Keratinocyte (primary cell): ENCODE data around the gene SLC23A2. TPM values are rescaled to one million over a fixed set of nuclear protein-coding genes. Genes with fewer than 3 reads are reported as not detected.

Experiments used
- DNase-seq: peaks from one replicate; pipeline ENCODE4 v3.0.0-alpha.2; 2011; ENCODE audit warnings: low read depth, missing footprints, low spot score
- FAIRE-seq: peaks from 2 replicates; lab custom pipeline; 2011; peaks lifted over from hg19 to GRCh38; lab: Jason Lieb, UNC
- H2AFZ ChIP-seq: 2 replicates; pipeline ENCODE4 v1.6.0; 2012; ENCODE audit warnings: low read length, control low read depth, inconsistent platforms; ENCODE audit not compliant: control insufficient read depth
- H3K27ac ChIP-seq: 2 replicates; pipeline ENCODE4 v1.5.1; 2011; ENCODE audit warnings: low read length; ENCODE audit not compliant: control insufficient read depth, insufficient read depth
- H3K27me3 ChIP-seq: 3 replicates; pipeline ENCODE4 v1.6.0; 2011; ENCODE audit warnings: low read length; ENCODE audit not compliant: control insufficient read depth, insufficient read depth; ENCODE audit errors: extremely low read depth
- H3K36me3 ChIP-seq, 2 experiments: 2 replicates in 1 of 2; 3 replicates in 1 of 2; pipeline ENCODE4 v1.5.1; 2011; ENCODE audit warnings: low read length in 2 of 2, mild to moderate bottlenecking in 1 of 2; ENCODE audit not compliant: control insufficient read depth in 2 of 2, insufficient read depth in 2 of 2; ENCODE audit errors: extremely low read depth in 1 of 2
- H3K4me1 ChIP-seq: 3 replicates; pipeline ENCODE4 v1.5.1; 2011; ENCODE audit warnings: low read length; ENCODE audit not compliant: control insufficient read depth, insufficient read depth; ENCODE audit errors: extremely low read depth
- H3K4me2 ChIP-seq: 3 replicates; pipeline ENCODE4 v1.6.0; 2011; ENCODE audit warnings: low read depth, low read length; ENCODE audit not compliant: control insufficient read depth, insufficient read depth; ENCODE audit errors: extremely low read depth
- H3K4me3 ChIP-seq, 3 experiments: fragments of 200-600 bp in 1 of 3; sonication (generic) in 1 of 3; 2 replicates in 2 of 3; 3 replicates in 1 of 3; pipeline ENCODE4 v1.5.1; 2011 to 2016; ENCODE audit warnings: low read length in 3 of 3, mild to moderate bottlenecking in 3 of 3, control low read depth in 2 of 3, inconsistent platforms in 1 of 3, low read depth in 1 of 3, mixed read lengths in 1 of 3, mixed run types in 1 of 3, moderate library complexity in 1 of 3; ENCODE audit not compliant: control insufficient read depth in 2 of 3, insufficient read depth in 2 of 3; ENCODE audit errors: extremely low read depth in 1 of 3
- H3K79me2 ChIP-seq: 2 replicates; pipeline ENCODE4 v1.6.0; 2012; ENCODE audit warnings: low read length; ENCODE audit not compliant: control insufficient read depth, insufficient read depth
- H3K9ac ChIP-seq: 3 replicates; pipeline ENCODE4 v1.6.0; 2011; ENCODE audit warnings: low read length; ENCODE audit not compliant: control insufficient read depth, insufficient read depth; ENCODE audit errors: extremely low read depth
- H3K9me1 ChIP-seq: 3 replicates; pipeline ENCODE4 v1.6.0; 2011; ENCODE audit warnings: low read length; ENCODE audit not compliant: control insufficient read depth, insufficient read depth; ENCODE audit errors: extremely low read depth
- H3K9me3 ChIP-seq: 2 replicates; pipeline ENCODE4 v1.5.1; 2012; ENCODE audit warnings: low read depth, low read length; ENCODE audit not compliant: control insufficient read depth
- H4K20me1 ChIP-seq: 3 replicates; pipeline ENCODE4 v1.6.0; 2011; ENCODE audit warnings: low read length; ENCODE audit not compliant: control insufficient read depth, insufficient read depth; ENCODE audit errors: extremely low read depth
- EZH2 ChIP-seq: IDR thresholded peaks from one replicate; pipeline ENCODE4 v1.6.1; 2012; ENCODE audit warnings: inconsistent platforms, mild to moderate bottlenecking, low read length, moderate library complexity
- dilution Hi-C: fragments of 300-500 bp; cut with MboI; formaldehyde crosslinking; loops from one replicate; pipeline ENCODE4 v1.7.0; 2020; ENCODE audit warnings: low sequenced_read_pairs; ENCODE audit not compliant: extremely low pct_ligation_motif_present
- polyA plus RNA-seq, 5 experiments: library from polyadenylated mRNA; depleted of rRNA in 3 of 5; stranded (reverse) in 3 of 5; stranded (forward) in 1 of 5; unstranded in 1 of 5; fragments of >200 nt; gene quantifications; 1 replicate in 1 of 5; 2 replicates in 3 of 5; 3 replicates in 1 of 5; pipeline versions ENCODE4 v1.2.1 to v1.2.3, GENCODE V29; 2011 to 2012; ENCODE audit warnings: missing spikeins in 2 of 5, low read depth in 1 of 5, low replicate concordance in 1 of 5
- TF ChIP-seq, protein P1 (sequence below), 3 experiments: IDR thresholded peaks in 1 of 3; conservative IDR thresholded peaks in 1 of 3; optimal IDR thresholded peaks in 1 of 3; 2 replicates in 2 of 3; 3 replicates in 1 of 3; pipeline versions ENCODE3 to v1.5.1; 2011; ENCODE audit warnings: low read length in 3 of 3, mild to moderate bottlenecking in 3 of 3, moderate library complexity in 2 of 3, control low read depth in 1 of 3, inconsistent platforms in 1 of 3; ENCODE audit not compliant: insufficient read depth in 2 of 3; ENCODE audit errors: extremely low read depth in 1 of 3

SLC23A2 gene
- polyA plus RNA-seq, 1 donor (not counting 4 experiments of a cell fraction or from before 2014, with no cell fraction given), result 13.4 TPM

DNA sequence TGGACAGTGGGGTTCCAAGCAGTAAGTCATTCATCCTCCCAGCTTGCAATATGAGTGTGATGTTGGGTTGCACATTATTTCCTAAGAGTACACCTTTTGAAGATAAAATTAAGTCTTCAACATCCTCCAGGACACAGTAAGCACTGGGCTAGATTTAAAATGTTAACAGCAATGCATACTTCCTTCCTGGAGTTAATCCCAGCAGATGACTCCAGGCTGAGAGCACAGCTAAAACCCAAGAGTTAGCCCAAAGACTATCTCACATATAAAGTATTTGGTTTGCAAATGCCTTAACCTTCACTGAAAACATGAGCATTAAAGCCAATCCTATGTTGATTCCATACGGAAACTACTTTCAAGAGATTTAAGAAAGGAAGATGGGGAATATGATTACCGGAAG lies 69.2 kb downstream of the SLC23A2 start:
- no peaks in the 10 kb centered on the region for H3K9me3 ChIP-seq
- H3K4me2 ChIP-seq, result no peak overlapping the region
- no peak overlapping the region for H3K4me3 ChIP-seq
- no peak overlapping the region for H2AFZ ChIP-seq
- H3K27me3 ChIP-seq, result no peaks in the 10 kb centered on the region
- DNase-seq, result no peak
- no peak overlapping the region for H3K9ac ChIP-seq
- H3K36me3 ChIP-seq, result peaks cover 2 to 3% of the 10 kb centered on the region in 2 experiments
- H3K9me1 ChIP-seq, result no peaks in the 10 kb centered on the region
- H3K79me2 ChIP-seq, result no peaks in the 10 kb centered on the region
- no peaks in the 10 kb centered on the region for H3K4me1 ChIP-seq
- dilution Hi-C loops, result no loop called here
- TF ChIP-seq, protein P1, sequence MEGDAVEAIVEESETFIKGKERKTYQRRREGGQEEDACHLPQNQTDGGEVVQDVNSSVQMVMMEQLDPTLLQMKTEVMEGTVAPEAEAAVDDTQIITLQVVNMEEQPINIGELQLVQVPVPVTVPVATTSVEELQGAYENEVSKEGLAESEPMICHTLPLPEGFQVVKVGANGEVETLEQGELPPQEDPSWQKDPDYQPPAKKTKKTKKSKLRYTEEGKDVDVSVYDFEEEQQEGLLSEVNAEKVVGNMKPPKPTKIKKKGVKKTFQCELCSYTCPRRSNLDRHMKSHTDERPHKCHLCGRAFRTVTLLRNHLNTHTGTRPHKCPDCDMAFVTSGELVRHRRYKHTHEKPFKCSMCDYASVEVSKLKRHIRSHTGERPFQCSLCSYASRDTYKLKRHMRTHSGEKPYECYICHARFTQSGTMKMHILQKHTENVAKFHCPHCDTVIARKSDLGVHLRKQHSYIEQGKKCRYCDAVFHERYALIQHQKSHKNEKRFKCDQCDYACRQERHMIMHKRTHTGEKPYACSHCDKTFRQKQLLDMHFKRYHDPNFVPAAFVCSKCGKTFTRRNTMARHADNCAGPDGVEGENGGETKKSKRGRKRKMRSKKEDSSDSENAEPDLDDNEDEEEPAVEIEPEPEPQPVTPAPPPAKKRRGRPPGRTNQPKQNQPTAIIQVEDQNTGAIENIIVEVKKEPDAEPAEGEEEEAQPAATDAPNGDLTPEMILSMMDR (optimal IDR thresholded peaks at IDR 0.05 in 1 of 3, IDR thresholded peaks at IDR 0.05 in 1 of 3, conservative IDR thresholded peaks at IDR 0.05 in 1 of 3; ENCODE audit: extremely low read depth in 1 of 3, insufficient read depth in 2 of 3, low read length in 3 of 3), result no peak
- no peak for TF ChIP-seq EZH2
- no peak for FAIRE-seq
- no peaks in the 10 kb centered on the region for H4K20me1 ChIP-seq
- no peak overlapping the region for H3K27ac ChIP-seq

DNA sequence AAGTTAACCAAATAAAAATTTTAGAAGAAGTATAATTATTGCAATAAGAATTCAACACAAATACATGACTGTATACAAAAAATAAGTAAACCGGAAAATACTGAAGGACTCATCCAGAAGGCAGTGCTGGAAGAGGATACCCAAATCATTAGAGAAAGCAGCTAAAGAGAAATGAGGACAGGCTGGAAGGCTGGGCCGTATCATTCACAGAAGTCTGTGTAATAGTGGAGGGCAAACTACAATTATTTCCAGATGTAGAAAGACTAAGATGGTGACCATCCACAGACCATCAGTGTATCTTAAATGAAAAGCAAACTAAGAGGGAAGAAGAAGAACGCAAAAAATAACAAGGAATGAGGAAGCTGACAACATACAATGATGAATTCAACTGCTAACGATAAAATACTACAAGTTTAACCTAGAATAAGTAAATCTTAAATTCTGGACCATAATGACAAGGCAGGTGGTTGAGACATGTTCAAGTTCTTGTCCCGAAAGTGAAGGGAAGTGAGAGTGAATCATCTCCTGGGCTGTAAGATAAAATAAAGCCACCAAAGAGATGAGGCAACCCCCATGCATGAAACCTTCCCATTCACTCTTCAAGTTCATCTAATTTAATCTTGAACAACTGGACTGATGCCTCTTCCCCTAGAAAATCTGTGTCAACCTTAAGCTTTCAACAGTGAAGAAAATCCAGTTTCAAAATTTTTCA lies 71.5 kb downstream of the SLC23A2 start:
- H3K79me2 ChIP-seq, result no peaks in the 10 kb centered on the region
- no peak overlapping the region for H3K9ac ChIP-seq
- no peak overlapping the region for H2AFZ ChIP-seq
- no peak for DNase-seq
- no peak overlapping the region for H3K4me3 ChIP-seq
- no peaks in the 10 kb centered on the region for H3K27me3 ChIP-seq
- H3K4me1 ChIP-seq, result no peaks in the 10 kb centered on the region
- TF ChIP-seq, protein P1 (optimal IDR thresholded peaks at IDR 0.05 in 1 of 3, IDR thresholded peaks at IDR 0.05 in 1 of 3, conservative IDR thresholded peaks at IDR 0.05 in 1 of 3; ENCODE audit: extremely low read depth in 1 of 3, insufficient read depth in 2 of 3, low read length in 3 of 3), result no peak
- TF ChIP-seq EZH2, result no peak
- H3K36me3 ChIP-seq, result peaks cover 2 to 3% of the 10 kb centered on the region in 2 experiments
- H3K4me2 ChIP-seq, result no peak overlapping the region
- FAIRE-seq, result no peak
- H3K27ac ChIP-seq, result no peak overlapping the region
- H3K9me1 ChIP-seq, result no peaks in the 10 kb centered on the region
- dilution Hi-C loops, result no loop called here
- H4K20me1 ChIP-seq, result no peaks in the 10 kb centered on the region
- no peaks in the 10 kb centered on the region for H3K9me3 ChIP-seq
